Caco-2 (cell line): ENCODE results near the gene ATAD3B. TPM values are rescaled to one million over a fixed set of nuclear protein-coding genes. Genes with fewer than 3 reads are reported as not detected.

Source experiments
- BruUV-seq: library from RNA; stranded (reverse); fragments of 400-500 nt; replicated peaks from 2 replicates; lab custom pipeline; 2021; lab: Mats Ljungman, UMichigan
- CTCF ChIA-PET: fragments of 300-600 bp; sonication (Branson Sonifier 250); formaldehyde crosslinking; loops from one replicate; lab custom pipeline; 2022; ENCODE audit warnings: antibody characterized with exemption; lab: Charles Lee
- POLR2A ChIA-PET: fragments of 300-600 bp; sonication (Branson Sonifier 250); formaldehyde crosslinking; loops from one replicate; lab custom pipeline; 2022; ENCODE audit warnings: antibody characterized with exemption; lab: Charles Lee
- DNase-seq, 2 experiments: peaks; one replicate each; pipeline versions ENCODE4 v3.0.0 to v3.0.0-alpha.2; 2020 to 2022
- H3K27me3 ChIP-seq: replicated peaks from 2 replicates; pipeline ENCODE4 v1.6.0; 2011; ENCODE audit warnings: low read length; ENCODE audit not compliant: control insufficient read depth, insufficient read depth
- H3K36me3 ChIP-seq: 2 replicates; pipeline ENCODE4 v1.5.1; 2011; ENCODE audit warnings: low read length; ENCODE audit not compliant: control insufficient read depth, insufficient read depth
- H3K4me1 ChIP-seq: fragments of 250-450 bp; sonication (Bioruptor Pico); 2 replicates; pipeline ENCODE4 v1.5.1; 2020; ENCODE audit warnings: mild to moderate bottlenecking
- H3K4me3 ChIP-seq: 2 replicates; pipeline ENCODE4 v1.5.1; 2011; ENCODE audit warnings: low read depth, mild to moderate bottlenecking, control low read depth, low read length
- H3K9me3 ChIP-seq: fragments of 250-450 bp; sonication (Bioruptor Pico); 2 replicates; pipeline ENCODE4 v1.5.1; 2020; ENCODE audit warnings: mild to moderate bottlenecking, moderate library complexity
- H3K27ac Mint-ChIP-seq: one replicate; pipeline ENCODE4 v1.8.0; 2022; ENCODE audit warnings: mixed read lengths; ENCODE audit not compliant: unreplicated experiment
- H3K27me3 Mint-ChIP-seq: one replicate; pipeline ENCODE4 v1.8.0; 2022; ENCODE audit warnings: mixed read lengths; ENCODE audit not compliant: insufficient read depth, unreplicated experiment
- H3K36me3 Mint-ChIP-seq: one replicate; pipeline ENCODE4 v1.8.0; 2022; ENCODE audit warnings: mild to moderate bottlenecking, mixed read lengths; ENCODE audit not compliant: insufficient read depth, unreplicated experiment
- H3K4me1 Mint-ChIP-seq: one replicate; pipeline ENCODE4 v1.8.0; 2022; ENCODE audit warnings: low read depth, mixed read lengths; ENCODE audit not compliant: unreplicated experiment
- H3K4me3 Mint-ChIP-seq: one replicate; pipeline ENCODE4 v1.8.0; 2022; ENCODE audit warnings: mild to moderate bottlenecking, moderate library complexity, mixed read lengths; ENCODE audit not compliant: unreplicated experiment
- H3K9me3 Mint-ChIP-seq: one replicate; pipeline ENCODE4 v1.8.0; 2022; ENCODE audit warnings: mixed read lengths; ENCODE audit not compliant: unreplicated experiment
- CTCF ChIP-seq, 2 experiments: fragments of 200-600 bp in 1 of 2; IDR thresholded peaks; 1 replicate in 1 of 2; 2 replicates in 1 of 2; pipeline versions ENCODE4 v1.5.1 to v1.8.0; 2011 to 2022; ENCODE audit warnings: antibody characterized with exemption in 1 of 2, control low read depth in 1 of 2, inconsistent platforms in 1 of 2, low read depth in 1 of 2, low read length in 1 of 2, mild to moderate bottlenecking in 1 of 2, moderate library complexity in 1 of 2; ENCODE audit not compliant: insufficient read depth in 1 of 2, severe bottlenecking in 1 of 2, unreplicated experiment in 1 of 2
- intact Hi-C: fragments of 100-400 bp; cut with micrococcal nuclease; formaldehyde crosslinking; loops from one replicate; pipeline ENCODE4 v1.10.0; 2022; ENCODE audit not compliant: unreplicated experiment
- total RNA-seq: library from RNA; stranded (reverse); gene quantifications from 2 replicates; pipeline ENCODE4 v1.2.3, GENCODE V29; 2022

ATAD3B gene
- total RNA-seq, 1 experiment from 2014 or later: 48.1 TPM

- H3K9me3 ChIP-seq: no peaks in the 10 kb centered on the region
- intact Hi-C loops: loop anchor here (5.0 kb wide), 1 partner anchor 34 kb away; the partner anchor contains the start of gene CCNL2
- BruUV-seq: no TSS peak
- no peak for DNase-seq
- H3K36me3 ChIP-seq: no peaks in the 10 kb centered on the region
- Mint-ChIP-seq H3K36me3 (peaks cover 8% of the 10 kb centered on the region), H3K9me3 (no peaks in the 10 kb centered on the region), H3K27ac (peak overlapping the region; percentile 89), H3K4me3 (peak overlapping the region; percentile 55), H3K27me3 (no peaks in the 10 kb centered on the region), H3K4me1 (peaks cover 5% of the 10 kb centered on the region)
- no peak overlapping the region for H3K4me3 ChIP-seq
- H3K27me3 ChIP-seq: no peaks in the 10 kb centered on the region
- no peak for TF ChIP-seq CTCF (IDR thresholded peaks at IDR 0.05; ENCODE audit: insufficient read depth in 1 of 2, low read depth in 1 of 2, low read length in 1 of 2, severe bottlenecking in 1 of 2, unreplicated experiment in 1 of 2)
- POLR2A ChIA-PET: interaction anchor here (1.9 kb wide), 1 partner anchor 23 kb away, joined by 8 read pairs; no protein-coding TSS in a partner anchor
- CTCF ChIA-PET: interaction anchor here (0.6 kb wide), 1 partner anchor 39 kb away, joined by 3 read pairs; no protein-coding TSS in a partner anchor
- peaks cover 59% of the 10 kb centered on the region for H3K4me1 ChIP-seq
Observed at GRCh38 chr1:1430992-1431844, 40.3 kb upstream of the ATAD3B start.

- TF ChIP-seq CTCF (IDR thresholded peaks at IDR 0.05; ENCODE audit: insufficient read depth in 1 of 2, low read depth in 1 of 2, low read length in 1 of 2, severe bottlenecking in 1 of 2, unreplicated experiment in 1 of 2): no peak
- Histone ChIP-seq H3K27me3 (no peaks in the 10 kb centered on the region), H3K36me3 (no peaks in the 10 kb centered on the region), H3K4me3 (no peak overlapping the region), H3K4me1 (peaks cover 57% of the 10 kb centered on the region), H3K9me3 (no peaks in the 10 kb centered on the region)
- intact Hi-C loops: loop anchor here (5.0 kb wide), 1 partner anchor 35 kb away; the partner anchor contains the start of gene CCNL2
- no TSS peak for BruUV-seq
- peak; percentile 83 to 88 for DNase-seq
- H3K36me3 Mint-ChIP-seq: peaks cover 8% of the 10 kb centered on the region
- H3K4me3 Mint-ChIP-seq: peak overlapping the region; percentile 55
- ChIA-PET POLR2A (interaction anchor here (0.6 to 1.9 kb wide), 2 partner anchors 15 to 24 kb away, joined by 6 to 8 read pairs; no protein-coding TSS in a partner anchor), CTCF (interaction anchor here (0.6 kb wide), 1 partner anchor 39 kb away, joined by 3 read pairs; no protein-coding TSS in a partner anchor)
- no peaks in the 10 kb centered on the region for H3K27me3 Mint-ChIP-seq
- H3K4me1 Mint-ChIP-seq: peaks cover 5% of the 10 kb centered on the region
- H3K27ac Mint-ChIP-seq: peak overlapping the region; percentile 89
- no peaks in the 10 kb centered on the region for H3K9me3 Mint-ChIP-seq
Observed at GRCh38 chr1:1431845-1432273, 39.7 kb upstream of the ATAD3B start.

GRCh38 chr1:1432274-1432950 is 39.2 kb upstream of the ATAD3B start:
- Mint-ChIP-seq H3K4me1 (peaks cover 5% of the 10 kb centered on the region), H3K4me3 (peak overlapping the region; percentile 55), H3K27me3 (no peaks in the 10 kb centered on the region), H3K27ac (peak overlapping the region; percentile 89), H3K9me3 (no peaks in the 10 kb centered on the region), H3K36me3 (peaks cover 8% of the 10 kb centered on the region)
- H3K9me3 ChIP-seq: no peaks in the 10 kb centered on the region
- H3K27me3 ChIP-seq: no peaks in the 10 kb centered on the region
- H3K4me1 ChIP-seq: peaks cover 62% of the 10 kb centered on the region
- TF ChIP-seq CTCF (IDR thresholded peaks at IDR 0.05; ENCODE audit: insufficient read depth in 1 of 2, low read depth in 1 of 2, low read length in 1 of 2, severe bottlenecking in 1 of 2, unreplicated experiment in 1 of 2): no peak
- no peak overlapping the region for H3K4me3 ChIP-seq
- CTCF ChIA-PET: interaction anchor here (0.9 to 1.1 kb wide), 3 partner anchors 25 to 33 kb away, joined by 3 read pairs; partner anchors contain the start of gene CCNL2
- POLR2A ChIA-PET: interaction anchor here (0.6 to 1.9 kb wide), 3 partner anchors 16 to 34 kb away, joined by 6 to 8 read pairs (median 7); partner anchors contain the start of gene CCNL2
- no peak for DNase-seq
- intact Hi-C loops: loop anchor here (5.0 kb wide), 1 partner anchor 35 kb away; the partner anchor contains the start of gene CCNL2
- BruUV-seq: no TSS peak
- no peaks in the 10 kb centered on the region for H3K36me3 ChIP-seq
